ENCODE results near the gene GRID1.
"Not testable (repeated sequence)": the region's sequence is repeated elsewhere in the genome, so short reads cannot be mapped to it uniquely, and the experiment has no call there.

GRID1 gene

GRCh38 chr10:86246279-86246940 is 120.2 kb downstream of the GRID1 start:
- no peak for DNase-seq

- no peak for DNase-seq
Observed at GRCh38 chr10:86245015-86245394, 121.6 kb downstream of the GRID1 start.

GRCh38 chr10:86244297-86245014 is 122.1 kb downstream of the GRID1 start:
- no peak for DNase-seq

DNA sequence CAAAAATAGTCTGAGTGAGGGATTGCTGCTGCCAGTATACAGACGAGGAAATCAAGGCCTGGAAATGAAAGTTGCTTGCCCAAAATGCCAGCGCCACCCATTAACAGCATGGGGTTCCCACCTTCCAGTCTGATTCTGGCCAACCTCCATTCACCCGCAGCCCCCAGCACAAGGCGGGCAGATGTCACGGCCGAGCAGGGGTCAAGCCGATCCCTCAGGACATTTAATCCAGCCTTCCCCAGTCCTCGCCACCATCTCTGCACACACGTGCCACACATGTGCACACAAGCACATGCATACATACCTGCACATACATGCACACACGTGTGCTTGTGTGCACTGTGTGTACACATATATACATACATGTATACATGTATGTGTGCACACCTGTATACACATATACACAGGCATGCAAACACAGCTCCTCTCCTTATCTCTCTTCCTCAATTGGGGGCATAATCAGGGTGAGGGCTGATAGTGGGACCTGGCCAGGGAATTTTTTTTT is 122.9 kb downstream of the GRID1 start:
- no peak for DNase-seq

DNA sequence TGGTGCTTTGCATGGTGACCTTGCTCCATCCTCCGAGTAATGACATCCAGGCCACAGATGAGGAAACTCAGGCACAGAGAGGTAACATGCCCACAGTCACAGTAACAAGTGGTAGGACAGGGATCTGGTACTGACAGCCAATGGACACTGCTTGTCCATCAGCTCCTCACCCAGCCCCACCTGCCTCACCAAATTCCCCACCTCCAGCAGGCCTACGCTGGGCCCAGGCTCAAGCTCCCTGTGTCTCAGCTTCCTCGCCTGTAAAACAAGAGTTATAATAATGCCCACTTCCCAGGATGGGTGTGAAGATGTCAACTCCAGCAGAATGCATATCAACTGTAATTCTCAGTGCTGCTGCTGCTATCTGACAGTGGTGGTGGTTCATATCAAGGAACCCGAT is 123.8 kb downstream of the GRID1 start:
- no peak for DNase-seq

GRCh38 chr10:86238089-86238488 is 128.5 kb downstream of the GRID1 start:
- not testable (repeated sequence) for DNase-seq

GRCh38 chr10:86234541-86235270 is 131.9 kb downstream of the GRID1 start:
- DNase-seq = no peak

DNA sequence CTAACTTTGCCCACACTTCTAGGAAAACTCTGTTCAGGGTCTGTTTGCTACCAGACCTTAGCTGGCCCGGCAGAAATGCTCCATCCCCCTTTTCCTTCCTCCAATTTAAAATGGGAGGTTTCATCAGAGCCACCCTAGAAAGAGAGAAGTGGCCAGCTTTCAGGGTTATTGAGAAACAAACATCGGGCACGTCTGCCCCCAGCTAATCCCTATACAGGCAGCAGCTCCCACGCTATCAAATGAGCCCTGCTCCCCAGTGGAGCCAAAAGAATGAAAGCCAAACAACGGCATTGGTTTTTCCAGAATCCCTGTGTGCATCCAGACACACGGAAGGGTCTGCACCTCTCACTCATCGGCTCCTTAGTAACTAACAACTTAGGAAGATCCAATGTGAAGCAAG is 132.5 kb downstream of the GRID1 start:
- no peak for DNase-seq

DNA sequence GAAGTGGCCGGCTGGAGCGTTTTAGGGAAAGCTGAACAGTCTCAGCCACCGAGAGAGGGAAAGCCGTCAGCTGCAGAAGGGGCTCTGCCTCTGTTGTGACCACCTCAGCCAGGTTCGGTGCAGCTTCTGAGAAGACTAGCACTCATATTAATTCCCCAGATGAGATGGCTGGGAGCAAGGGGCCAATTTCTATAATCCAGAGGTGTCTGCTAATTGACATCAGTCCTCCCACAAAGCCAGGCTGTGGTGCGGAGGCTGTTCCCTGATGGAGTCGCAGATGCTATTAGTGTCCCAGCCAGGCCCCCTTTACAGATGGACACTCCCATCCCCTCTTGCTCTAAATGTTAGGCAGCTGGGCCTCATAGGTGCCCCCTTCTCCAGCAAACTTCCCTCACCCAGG is 133.5 kb downstream of the GRID1 start:
- DNase-seq = no peak

DNA sequence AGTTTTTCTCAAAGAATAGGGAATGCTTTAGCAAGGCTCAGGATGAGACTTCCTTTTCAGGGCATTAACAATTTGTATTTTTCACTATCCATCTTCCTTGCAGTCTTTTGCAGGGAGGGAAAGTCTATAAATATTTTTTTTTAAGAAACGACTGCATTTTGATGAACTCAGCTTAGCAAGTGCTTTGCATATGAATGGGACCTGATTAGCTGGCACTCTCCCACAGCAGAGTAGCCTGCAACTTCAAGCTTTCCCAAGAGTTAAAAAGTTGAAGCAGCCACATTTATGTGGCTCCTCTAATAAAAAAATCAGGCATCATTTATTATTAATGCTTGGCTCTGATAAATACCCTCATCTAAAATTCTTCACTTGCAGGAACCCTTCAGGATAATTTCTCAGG is 134.0 kb downstream of the GRID1 start:
- no peak for DNase-seq

GRCh38 chr10:86231796-86232560 is 134.6 kb downstream of the GRID1 start:
- no peak for DNase-seq

GRCh38 chr10:86230557-86231180 is 135.9 kb downstream of the GRID1 start:
- no peak for DNase-seq

- DNase-seq = no peak
Observed at GRCh38 chr10:86229811-86230556, 136.6 kb downstream of the GRID1 start.

GRCh38 chr10:86229376-86229775 is 137.2 kb downstream of the GRID1 start:
- DNase-seq = no peak

GRCh38 chr10:86227501-86228258 is 138.9 kb downstream of the GRID1 start:
- no peak for DNase-seq

GRCh38 chr10:86226781-86227201 is 139.8 kb downstream of the GRID1 start:
- no peak for DNase-seq

DNA sequence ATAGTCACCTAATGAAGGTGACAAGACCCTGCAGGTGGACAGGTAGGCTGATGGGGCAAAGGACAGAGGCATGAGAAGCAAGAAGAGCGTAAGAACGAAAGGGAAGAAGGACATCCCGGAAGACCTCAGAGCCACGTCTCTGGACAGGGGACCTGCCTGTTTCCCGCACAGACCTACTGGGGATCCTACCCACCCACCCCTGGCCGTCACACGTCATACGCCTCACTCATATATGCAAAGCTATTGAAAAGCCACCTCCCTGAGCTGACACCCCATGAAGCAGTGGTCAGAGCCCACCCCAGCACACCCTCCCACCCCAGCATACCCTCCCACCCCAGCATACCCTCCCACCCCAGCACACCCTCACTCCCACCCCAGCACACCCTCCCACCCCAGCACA is 140.6 kb downstream of the GRID1 start:
- DNase-seq = no peak

GRCh38 chr10:86225103-86225782 is 141.4 kb downstream of the GRID1 start:
- no peak for DNase-seq

DNA sequence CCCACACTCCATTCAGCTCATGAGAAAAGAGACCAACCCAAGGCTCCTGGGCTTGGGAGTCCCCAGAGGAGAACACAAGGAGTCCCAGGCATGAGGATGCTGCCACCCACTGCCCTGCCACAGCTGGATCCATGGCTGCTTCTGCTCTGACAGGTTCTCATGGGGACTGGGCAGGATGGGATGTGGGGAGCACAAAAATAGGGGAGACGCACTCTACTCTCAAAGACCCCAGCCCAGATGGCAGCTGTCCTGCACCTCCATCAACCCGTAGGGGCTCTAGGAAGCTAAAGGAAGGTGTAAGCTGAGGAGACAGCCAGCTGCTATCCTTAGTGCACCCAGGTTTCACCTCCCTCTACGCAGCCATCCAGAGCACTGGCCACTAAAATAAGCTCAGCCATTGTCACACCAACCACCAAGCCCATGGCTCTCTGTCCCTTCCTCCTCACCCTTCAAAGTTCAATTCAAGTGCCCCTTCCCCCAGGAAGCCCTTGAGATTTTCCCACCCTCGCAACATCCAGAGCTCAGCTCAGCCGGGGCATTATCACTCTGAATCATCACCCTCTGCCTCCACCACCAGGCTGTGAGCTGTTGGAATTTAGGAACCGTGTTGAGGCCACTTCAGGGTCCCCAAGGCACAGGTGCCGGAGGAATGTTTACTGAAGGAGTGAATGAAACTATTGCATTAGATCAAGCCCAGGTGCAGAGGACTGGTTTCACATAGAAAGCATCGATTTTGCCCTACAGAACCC is 142.1 kb downstream of the GRID1 start:
- no peak for DNase-seq

DNA sequence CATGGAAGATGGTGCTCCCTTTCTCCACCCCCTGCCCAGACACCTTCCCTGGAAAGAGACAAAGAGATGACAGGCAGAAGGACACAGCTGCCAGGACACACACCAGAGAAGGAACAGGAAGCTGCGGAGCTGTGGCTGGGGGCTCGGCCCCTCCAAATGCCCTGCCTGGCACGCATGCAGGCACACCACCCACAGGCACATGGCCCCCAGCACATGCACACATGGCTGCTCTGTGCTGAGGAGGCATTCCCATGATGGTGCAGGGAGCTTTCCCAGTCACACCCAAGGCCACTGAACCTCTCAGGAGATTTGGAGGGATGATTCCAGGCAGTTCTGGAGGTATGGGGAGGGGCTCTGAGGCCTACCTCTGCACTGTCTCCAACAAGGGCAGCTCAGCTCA is 143.3 kb downstream of the GRID1 start:
- no peak for DNase-seq

Data from NCI-H1930 (cell line).